Heart left ventricle (tissue), 16 donors: Measurements from ENCODE around the gene DSE. TPM values are rescaled to one million over a fixed set of nuclear protein-coding genes. Genes with fewer than 3 reads are reported as not detected.

ENCODE experiments used
- ATAC-seq, 4 donors: fragments of 200-7000 bp; cut with Tn5 transposase; one replicate each; pipeline ENCODE4 v1.9.1; 2020 to 2022; ENCODE audit warnings: moderate library complexity in 4 of 4, mild to moderate bottlenecking in 3 of 4, moderate number of reproducible peaks in 1 of 4
- DNase-seq, 5 donors: peaks; one replicate each; pipeline ENCODE4 v3.0.0-alpha.2; 2020
- H3K27ac ChIP-seq, 12 donors: fragments of 200-600 bp; sonication (generic) in 4 of 12; one replicate each; pipeline versions ENCODE4 v1.5.0 to v1.8.0; 2016 to 2022; ENCODE audit warnings: mild to moderate bottlenecking in 2 of 12
- H3K27me3 ChIP-seq, 9 donors: fragments of 200-600 bp; sonication (generic) in 2 of 9; one replicate each; pipeline versions ENCODE4 v1.5.1 to v1.8.0; 2016 to 2022; ENCODE audit warnings: mild to moderate bottlenecking in 3 of 9
- H3K36me3 ChIP-seq, 9 donors: fragments of 200-600 bp; sonication (generic) in 2 of 9; one replicate each; pipeline versions ENCODE4 v1.5.0 to v1.8.0; 2018 to 2022; ENCODE audit warnings: mild to moderate bottlenecking in 2 of 9
- H3K4me1 ChIP-seq, 12 donors: fragments of 200-600 bp; sonication (generic) in 4 of 12; one replicate each; pipeline versions ENCODE4 v1.5.0 to v1.8.0; 2016 to 2022; ENCODE audit warnings: mild to moderate bottlenecking in 3 of 12
- H3K4me3 ChIP-seq, 12 donors: fragments of 200-600 bp; sonication (generic) in 4 of 12; one replicate each; pipeline versions ENCODE4 v1.5.0 to v1.8.0; 2017 to 2022; ENCODE audit warnings: mild to moderate bottlenecking in 9 of 12, moderate library complexity in 4 of 12
- H3K9me3 ChIP-seq, 12 donors: fragments of 200-600 bp; sonication (generic) in 4 of 12; one replicate each; pipeline versions ENCODE4 v1.5.0 to v1.8.0; 2016 to 2022; ENCODE audit warnings: mild to moderate bottlenecking in 1 of 12
- POLR2A ChIP-seq, 2 donors: fragments of 450-650 bp; IDR thresholded peaks; one replicate each; pipeline ENCODE4 v1.6.1; 2017; ENCODE audit warnings: antibody characterized with exemption in 2 of 2, mild to moderate bottlenecking in 2 of 2, moderate library complexity in 2 of 2
- WGBS, 4 donors: extraction: QIAGEN DNeasy Blood & Tissue Kit in 2 of 4; methylation state at CpG; one replicate each; pipeline versions ENCODE4 v1.1.5 to v1.1.7; 2013 to 2018; 5-methylcytosine and 5-hydroxymethylcytosine counted together
- intact Hi-C, 10 donors: fragments of 100-400 bp; cut with DNase I; formaldehyde crosslinking; loops; one replicate each; pipeline versions ENCODE4 v1.11.1 to v1.14.2; 2022
- polyA plus RNA-seq, 2 donors: library from polyadenylated mRNA; stranded (reverse); fragments of 200-250 nt; gene quantifications; one replicate each; pipeline ENCODE4 v1.2.3, GENCODE V29; 2013
- total RNA-seq, 9 donors: library from RNA; depleted of rRNA in 2 of 9; stranded (reverse); fragments of >200 nt in 2 of 9; fragmentation: NEBNext Ultra II Directional in 3 of 9; extraction: Animal tissue kit (Norgen Biotek cat#: 25700) in 3 of 9; gene quantifications; one replicate each; pipeline versions ENCODE4 v1.1.0 to v1.2.4, GENCODE V29; 2016 to 2023
- TF ChIP-seq, protein P1 (sequence below), 12 donors: fragments of 200-600 bp; sonication (generic) in 4 of 12; IDR thresholded peaks; one replicate each; pipeline versions ENCODE4 v1.5.0 to v1.8.0; 2018 to 2022; ENCODE audit warnings: antibody characterized with exemption in 12 of 12, mild to moderate bottlenecking in 5 of 12
- donor health status: ischemic (EF 13 %, LVEDD 7.1; RV severe dilation, severe dysfunction).
- donor health status: healthy with polysubstance abuse.
- donor health status: DM: no; HTN: yes; CAD: no.
- donor health status: DM: no; HTN: no; CAD: no.
- donor health status: ischemic (EF 25% LVEDD 6.9; RV normal size, moderate dysfunction).
- donor health status: ischemic (EF 25% LVEDD 5.7; RV mildly dilated, moderate dysfunction).
- donor health status: healthy.
- donor health status: DM: yes; HTN: yes; CAD: no.
- donor health status: ischemic (EF 35%, LVEDD 5.7; RV mildly dilated, moderate dysfunction).
- donor health status: nonischemic (EF 11% LVEDD 7.7; RV severe dilation, severe dysfunction).
- donor health status: DM: yes; HTN: yes; CAD: no.
- donor health status: PGD.
- donor health status: ischemic (EF 29% LVEDD 5.4; RV normal size, mild dysfunction).
- donor health status: nonischemic (EF 23%, LVEDD 6.1; RV moderate dilation, normal function).

The DSE gene
- total and polyA plus RNA-seq, 11 donors: 3.2 to 37.3 (median 11.1) TPM

DNA sequence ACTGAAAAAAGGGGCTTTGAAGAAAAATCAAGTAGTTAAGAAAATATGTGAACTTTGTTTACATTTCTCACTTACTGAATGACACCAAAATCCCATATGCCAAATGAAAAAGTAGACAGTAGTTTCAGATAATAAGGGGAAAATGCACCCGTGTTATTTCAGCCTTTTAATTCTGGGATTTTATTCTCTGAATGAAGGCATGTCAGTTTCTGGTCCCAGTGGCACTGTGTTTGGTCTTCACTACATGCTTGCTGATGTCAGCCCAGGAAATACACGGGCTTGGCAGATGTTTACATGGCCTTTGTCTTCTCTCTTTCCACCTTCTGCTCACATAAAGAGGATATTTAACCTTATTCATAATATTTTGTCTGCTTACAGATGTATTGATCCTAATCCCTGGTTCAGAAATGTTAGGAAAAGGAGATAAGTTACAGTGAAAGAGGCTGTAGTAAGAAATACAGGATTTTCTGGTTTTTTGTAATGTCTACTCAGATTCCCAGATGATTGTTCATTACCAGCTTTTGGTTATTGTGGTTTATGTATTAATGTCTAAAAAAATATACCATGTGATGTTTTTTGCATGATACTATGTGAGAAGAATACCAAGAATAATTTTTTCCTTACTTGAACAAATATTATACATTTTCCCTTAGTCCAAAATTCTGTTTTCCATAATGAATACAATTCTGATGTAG, 27.7 kb downstream of the DSE start:
- no peak for DNase-seq
- no peaks in the 10 kb centered on the region for H3K9me3 ChIP-seq
- no peaks in the 10 kb centered on the region for H3K27me3 ChIP-seq
- peak overlapping the region in 1 of 12 donors; percentile 2 for H3K4me3 ChIP-seq
- 45 to 55% (median 51%) methylated on average over 2 of the region's 2 CpGs for WGBS, 4 donors
- no peak for ATAC-seq
- TF ChIP-seq, protein P1, sequence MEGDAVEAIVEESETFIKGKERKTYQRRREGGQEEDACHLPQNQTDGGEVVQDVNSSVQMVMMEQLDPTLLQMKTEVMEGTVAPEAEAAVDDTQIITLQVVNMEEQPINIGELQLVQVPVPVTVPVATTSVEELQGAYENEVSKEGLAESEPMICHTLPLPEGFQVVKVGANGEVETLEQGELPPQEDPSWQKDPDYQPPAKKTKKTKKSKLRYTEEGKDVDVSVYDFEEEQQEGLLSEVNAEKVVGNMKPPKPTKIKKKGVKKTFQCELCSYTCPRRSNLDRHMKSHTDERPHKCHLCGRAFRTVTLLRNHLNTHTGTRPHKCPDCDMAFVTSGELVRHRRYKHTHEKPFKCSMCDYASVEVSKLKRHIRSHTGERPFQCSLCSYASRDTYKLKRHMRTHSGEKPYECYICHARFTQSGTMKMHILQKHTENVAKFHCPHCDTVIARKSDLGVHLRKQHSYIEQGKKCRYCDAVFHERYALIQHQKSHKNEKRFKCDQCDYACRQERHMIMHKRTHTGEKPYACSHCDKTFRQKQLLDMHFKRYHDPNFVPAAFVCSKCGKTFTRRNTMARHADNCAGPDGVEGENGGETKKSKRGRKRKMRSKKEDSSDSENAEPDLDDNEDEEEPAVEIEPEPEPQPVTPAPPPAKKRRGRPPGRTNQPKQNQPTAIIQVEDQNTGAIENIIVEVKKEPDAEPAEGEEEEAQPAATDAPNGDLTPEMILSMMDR (IDR thresholded peaks at IDR 0.05): no peak
- no peak for TF ChIP-seq POLR2A (IDR thresholded peaks at IDR 0.05)
- H3K4me1 ChIP-seq: peaks cover 0 to 49% (median 5%) of the 10 kb centered on the region in 12 donors
- peak overlapping the region in 11 of 12 donors; percentile 6 to 71 (median 41) for H3K27ac ChIP-seq
- H3K36me3 ChIP-seq: peaks cover 0 to 8% (median 3%) of the 10 kb centered on the region in 9 donors
- intact Hi-C loops: no loop called here

DNA sequence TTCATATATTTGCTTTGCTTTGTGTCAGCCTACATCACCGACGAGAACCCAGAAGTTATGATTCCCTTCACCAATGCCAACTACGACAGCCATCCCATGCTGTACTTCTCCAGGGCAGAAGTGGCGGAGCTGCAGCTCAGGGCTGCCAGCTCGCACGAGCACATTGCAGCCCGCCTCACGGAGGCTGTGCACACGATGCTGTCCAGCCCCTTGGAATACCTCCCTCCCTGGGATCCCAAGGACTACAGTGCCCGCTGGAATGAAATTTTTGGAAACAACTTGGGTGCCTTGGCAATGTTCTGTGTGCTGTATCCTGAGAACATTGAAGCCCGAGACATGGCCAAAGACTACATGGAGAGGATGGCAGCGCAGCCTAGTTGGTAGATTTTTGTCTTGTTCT, 28.5 kb downstream of the DSE start:
- Histone ChIP-seq H3K4me1 (peaks cover 0 to 51% (median 7%) of the 10 kb centered on the region in 12 donors), H3K27ac (peak overlapping the region in 3 of 12 donors; percentile 17 to 68 (median 64))
- 90 to 95% (median 92%) methylated on average over 12 of the region's 12 CpGs for WGBS, 4 donors

DNA sequence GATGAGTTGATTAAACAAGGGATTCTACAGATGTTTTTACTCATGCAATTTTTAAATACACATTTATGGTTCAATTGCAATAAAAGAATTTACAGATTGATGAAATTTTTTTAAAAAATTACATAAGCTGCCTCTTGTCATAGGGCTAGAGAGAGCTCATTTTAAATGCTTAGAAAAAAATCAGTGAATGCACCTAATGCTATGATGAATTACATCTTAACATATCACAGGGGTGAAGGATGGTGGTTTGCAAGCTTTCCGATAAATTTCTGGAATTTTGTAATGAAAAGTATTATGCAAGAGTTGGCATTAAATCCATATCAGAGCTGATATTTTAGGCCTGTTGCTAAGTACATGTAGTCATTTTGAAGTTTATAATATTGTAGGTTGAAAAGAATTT, 29.6 kb downstream of the DSE start:
- TF ChIP-seq, protein P1 (IDR thresholded peaks at IDR 0.05): no peak
- TF ChIP-seq POLR2A (IDR thresholded peaks at IDR 0.05): no peak
- ATAC-seq (no peak), DNase-seq (no peak)
- no peaks in the 10 kb centered on the region for H3K27me3 ChIP-seq
- peaks cover 0 to 61% (median 12%) of the 10 kb centered on the region in 12 donors for H3K4me1 ChIP-seq
- intact Hi-C loops: no loop called here
- no peaks in the 10 kb centered on the region for H3K9me3 ChIP-seq
- H3K36me3 ChIP-seq: peaks cover 0 to 8% (median 3%) of the 10 kb centered on the region in 9 donors
- H3K4me3 ChIP-seq: no peak overlapping the region
- H3K27ac ChIP-seq: no peak overlapping the region
- 81 to 91% (median 84%) methylated on average over 1 of the region's 1 CpG for WGBS, 4 donors

More for the DNA sequence above, 28.5 kb downstream of the DSE start:
- H3K36me3 ChIP-seq: peaks cover 0 to 8% (median 3%) of the 10 kb centered on the region in 9 donors
- intact Hi-C loops: no loop called here
- H3K9me3 ChIP-seq: no peaks in the 10 kb centered on the region
- ATAC-seq (no peak), DNase-seq (no peak)
- no peak overlapping the region for H3K4me3 ChIP-seq
- H3K27me3 ChIP-seq: no peaks in the 10 kb centered on the region
- TF ChIP-seq POLR2A (IDR thresholded peaks at IDR 0.05): no peak
- TF ChIP-seq, protein P1 (IDR thresholded peaks at IDR 0.05): no peak

DNA sequence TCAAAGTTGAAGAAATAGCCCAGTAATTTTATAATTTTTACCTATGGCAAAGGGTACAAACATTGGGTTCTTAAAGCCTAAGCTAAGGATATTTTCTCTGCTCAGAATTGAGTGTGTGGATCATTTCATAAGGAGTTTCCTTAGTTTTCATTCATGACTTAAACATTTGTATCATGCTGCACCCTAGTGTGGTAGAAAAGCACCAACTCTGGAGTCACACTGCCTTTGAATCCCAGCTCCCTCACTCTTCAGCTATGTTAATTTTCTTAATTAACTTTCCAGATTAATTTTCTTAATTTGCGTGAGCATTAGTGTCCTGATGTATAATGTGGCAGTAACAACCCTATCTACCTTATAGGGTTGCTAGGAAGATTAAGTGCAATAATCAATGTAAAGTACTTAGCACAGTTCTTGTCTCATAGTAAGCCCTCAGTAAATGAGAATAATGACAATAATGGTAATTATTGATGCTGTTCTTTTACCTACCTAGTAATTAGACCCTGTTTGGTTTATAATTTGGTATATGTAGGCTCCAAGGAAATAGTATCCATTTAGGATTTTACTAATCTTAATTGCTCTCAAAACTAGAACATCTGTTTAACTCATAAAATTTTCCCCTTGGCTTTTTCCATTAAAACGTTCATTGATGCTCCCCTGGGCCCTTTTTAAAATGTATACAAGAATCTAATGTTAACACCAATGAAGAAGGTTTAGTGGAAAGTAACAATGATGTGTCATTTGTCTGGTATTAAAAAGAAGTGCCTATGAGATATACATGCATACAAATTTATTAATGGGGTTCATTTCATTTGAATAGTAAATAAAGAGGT, 31.6 kb downstream of the DSE start:
- TF ChIP-seq, protein P1 (IDR thresholded peaks at IDR 0.05): peak in 1 of 12 donors; percentile 11
- no peak for TF ChIP-seq POLR2A (IDR thresholded peaks at IDR 0.05)
- no peak for ATAC-seq
- no peak for DNase-seq
- Histone ChIP-seq H3K4me1 (peaks cover 0 to 76% (median 16%) of the 10 kb centered on the region in 12 donors), H3K4me3 (no peak overlapping the region), H3K27me3 (no peaks in the 10 kb centered on the region), H3K27ac (no peak overlapping the region), H3K36me3 (peaks cover 0 to 8% (median 3%) of the 10 kb centered on the region in 9 donors), H3K9me3 (no peaks in the 10 kb centered on the region)
- intact Hi-C loops: no loop called here
- WGBS, 4 donors: 62 to 77% (median 67%) methylated on average over 2 of the region's 2 CpGs
